ENCODE results near the gene RNASE8.
A peak's percentile ranks its signal among the peaks of the same experiment; 100 is the strongest.

DNA sequence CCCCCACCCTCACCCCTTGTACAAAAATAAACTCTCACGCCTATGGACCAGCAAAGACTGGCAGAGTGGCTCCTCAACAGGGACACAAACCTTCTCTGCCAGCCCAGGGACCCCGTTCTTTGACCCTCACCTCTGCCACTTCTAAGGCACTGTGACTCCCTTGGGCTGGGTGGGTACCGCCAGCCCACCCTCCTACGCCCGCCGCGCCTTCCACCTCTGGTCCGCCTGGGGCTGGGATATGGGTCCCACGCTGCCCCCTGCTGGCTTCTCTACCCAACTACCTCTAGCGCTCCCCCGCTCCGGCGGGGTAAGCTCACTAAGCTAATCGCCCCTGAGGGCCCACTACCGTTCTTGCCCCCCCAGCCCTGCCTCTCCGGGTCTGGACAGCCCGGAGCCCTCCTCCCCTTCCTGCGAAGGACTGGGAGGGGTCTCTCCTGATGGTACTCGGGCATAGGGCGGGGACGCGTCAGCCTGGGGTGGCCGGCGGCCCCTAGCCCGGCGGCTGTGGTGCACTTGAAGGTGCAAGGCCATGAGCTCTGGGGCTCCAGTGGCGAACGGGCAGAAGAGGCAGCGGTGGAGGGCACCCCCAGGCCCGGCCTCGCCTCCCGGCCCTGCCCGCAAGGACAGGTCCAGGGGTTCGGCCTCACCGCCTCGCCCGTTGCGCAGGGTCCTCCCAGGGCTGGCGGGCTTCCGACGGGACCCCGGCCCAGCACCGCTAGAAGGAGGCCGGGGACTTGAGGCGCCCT, 32.7 kb downstream of the RNASE8 start:
- no peak for TF ChIP-seq EZH2 (IDR thresholded peaks at IDR 0.05)
- TF ChIP-seq, protein P1, sequence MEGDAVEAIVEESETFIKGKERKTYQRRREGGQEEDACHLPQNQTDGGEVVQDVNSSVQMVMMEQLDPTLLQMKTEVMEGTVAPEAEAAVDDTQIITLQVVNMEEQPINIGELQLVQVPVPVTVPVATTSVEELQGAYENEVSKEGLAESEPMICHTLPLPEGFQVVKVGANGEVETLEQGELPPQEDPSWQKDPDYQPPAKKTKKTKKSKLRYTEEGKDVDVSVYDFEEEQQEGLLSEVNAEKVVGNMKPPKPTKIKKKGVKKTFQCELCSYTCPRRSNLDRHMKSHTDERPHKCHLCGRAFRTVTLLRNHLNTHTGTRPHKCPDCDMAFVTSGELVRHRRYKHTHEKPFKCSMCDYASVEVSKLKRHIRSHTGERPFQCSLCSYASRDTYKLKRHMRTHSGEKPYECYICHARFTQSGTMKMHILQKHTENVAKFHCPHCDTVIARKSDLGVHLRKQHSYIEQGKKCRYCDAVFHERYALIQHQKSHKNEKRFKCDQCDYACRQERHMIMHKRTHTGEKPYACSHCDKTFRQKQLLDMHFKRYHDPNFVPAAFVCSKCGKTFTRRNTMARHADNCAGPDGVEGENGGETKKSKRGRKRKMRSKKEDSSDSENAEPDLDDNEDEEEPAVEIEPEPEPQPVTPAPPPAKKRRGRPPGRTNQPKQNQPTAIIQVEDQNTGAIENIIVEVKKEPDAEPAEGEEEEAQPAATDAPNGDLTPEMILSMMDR (IDR thresholded peaks at IDR 0.05) = peak; percentile 66
- TF ChIP-seq EZH2phosphoT487 (IDR thresholded peaks at IDR 0.05) = no peak

Data from neural progenitor cell (in vitro differentiated cells).